ENCODE measurements around the gene ZNF865.

- TF ChIP-seq GATA2 (IDR thresholded peaks at IDR 0.05; ENCODE audit: low read depth, low read length) = no peak
- no peak for TF ChIP-seq GATA3 (IDR thresholded peaks at IDR 0.05; ENCODE audit: low read depth, low read length)
Measured at GRCh38 chr19:55615543-55616394, 10.3 kb downstream of the ZNF865 start.
